Smooth muscle cell (in vitro differentiated cells): ENCODE results near the gene FAM50A. TPM values are rescaled to one million over a fixed set of nuclear protein-coding genes. Genes with fewer than 3 reads are reported as not detected.
"Not testable (repeated sequence)": the region's sequence is repeated elsewhere in the genome, so short reads cannot be mapped to it uniquely, and the experiment has no call there.

Source experiments
- DNase-seq: peaks from one replicate; lab custom pipeline; 2025; ENCODE audit not compliant: unreplicated experiment; lab: John Stamatoyannopoulos, UW
- H2AFZ ChIP-seq: fragments of 200-600 bp; sonication (generic); 2 replicates; pipeline ENCODE4 v1.6.0; 2016; ENCODE audit warnings: antibody characterized with exemption, low read depth, mild to moderate bottlenecking
- H3F3A ChIP-seq: fragments of 200-600 bp; sonication (generic); 2 replicates; pipeline ENCODE4 v1.6.0; 2017; ENCODE audit warnings: antibody characterized with exemption, low read depth
- H3K27ac ChIP-seq: fragments of 200-600 bp; sonication (generic); 2 replicates; pipeline ENCODE4 v1.5.1; 2016; ENCODE audit warnings: low read depth, mild to moderate bottlenecking
- H3K27me3 ChIP-seq: fragments of 200-600 bp; sonication (generic); 2 replicates; pipeline ENCODE4 v1.6.1; 2016; ENCODE audit warnings: low read depth, mild to moderate bottlenecking
- H3K36me3 ChIP-seq: fragments of 200-600 bp; sonication (generic); 2 replicates; pipeline ENCODE4 v1.5.1; 2016; ENCODE audit warnings: low read depth
- H3K4me1 ChIP-seq: fragments of 200-600 bp; sonication (generic); 2 replicates; pipeline ENCODE4 v1.5.1; 2016; ENCODE audit warnings: low read depth
- H3K4me2 ChIP-seq: fragments of 200-600 bp; sonication (generic); 2 replicates; pipeline ENCODE4 v1.6.0; 2016; ENCODE audit warnings: mild to moderate bottlenecking
- H3K4me3 ChIP-seq: fragments of 200-600 bp; sonication (generic); 2 replicates; pipeline ENCODE4 v1.5.1; 2016; ENCODE audit warnings: mild to moderate bottlenecking
- H3K79me2 ChIP-seq: fragments of 200-600 bp; sonication (generic); 2 replicates; pipeline ENCODE4 v1.6.0; 2016; ENCODE audit warnings: low read depth, mild to moderate bottlenecking
- H3K9ac ChIP-seq: fragments of 200-600 bp; sonication (generic); 2 replicates; pipeline ENCODE4 v1.6.0; 2016; ENCODE audit warnings: low read depth
- H3K9me3 ChIP-seq: fragments of 200-600 bp; sonication (generic); replicated peaks from 2 replicates; pipeline ENCODE4 v1.5.1; 2016; ENCODE audit warnings: low read depth
- H4K20me1 ChIP-seq: fragments of 200-600 bp; sonication (generic); 2 replicates; pipeline ENCODE4 v1.6.0; 2016; ENCODE audit warnings: low read depth
- CTCF ChIP-seq: fragments of 200-600 bp; sonication (generic); IDR thresholded peaks from 2 replicates; pipeline ENCODE4 v1.5.1; 2017; ENCODE audit warnings: borderline replicate concordance, mild to moderate bottlenecking, antibody characterized with exemption; ENCODE audit not compliant: insufficient read depth, poor library complexity, severe bottlenecking
- WGBS: methylation state at CpG from one replicate; pipeline ENCODE4 v1.1.7; 2016; ENCODE audit warnings: low lambda C conversion rate; 5-methylcytosine and 5-hydroxymethylcytosine counted together
- polyA plus RNA-seq: library from polyadenylated mRNA; unstranded; fragments of >200 nt; fragmentation: Nextera tagmentation; extraction: Ambion mirVana; gene quantifications from 2 replicates; pipeline ENCODE4 v1.2.1, GENCODE V29; 2016
- total RNA-seq: library from RNA; depleted of rRNA; stranded (reverse); fragments of >200 nt; gene quantifications from 2 replicates; pipeline ENCODE4 v1.2.3, GENCODE V29; 2014

Gene FAM50A
- total and polyA plus RNA-seq, 2 experiments from 2014 or later = 46.0 to 183 TPM

GRCh38 chrX:154397888-154398667 lies 45.9 kb upstream of the FAM50A start, which contains the start of gene RPL10:
Gene RPL10 (plus strand): TSS chrX:154398377. CDS start chrX:154398520, 143 bp downstream.
- peaks cover 43% of the 10 kb centered on the region for H4K20me1 ChIP-seq
- H3K4me1 ChIP-seq = no peaks in the 10 kb centered on the region
- WGBS = 42% methylated on average over 69 of the region's 69 CpGs
- H3K27me3 ChIP-seq = no peaks in the 10 kb centered on the region
- H3K79me2 ChIP-seq = peaks cover 19% of the 10 kb centered on the region
- no peaks in the 10 kb centered on the region for H3K9me3 ChIP-seq
- H3K27ac ChIP-seq = peak within 1 kb of the TSS; percentile 98
- H3K36me3 ChIP-seq = no peaks in the 10 kb centered on the region
- H3K9ac ChIP-seq = peak within 1 kb of the TSS; percentile 96
- H3F3A ChIP-seq = peaks cover 4% of the 10 kb centered on the region
- TF ChIP-seq CTCF = no peak
- peak within 1 kb of the TSS; percentile 75 for H3K4me3 ChIP-seq
- peak; percentile 56 for DNase-seq
- no peak within 1 kb of the TSS for H2AFZ ChIP-seq
- H3K4me2 ChIP-seq = peak within 1 kb of the TSS; percentile 89

GRCh38 chrX:154398668-154399526 lies 45.0 kb upstream of the FAM50A start:
- Histone ChIP-seq H2AFZ (no peak overlapping the region), H3K27me3 (no peaks in the 10 kb centered on the region), H3K79me2 (peaks cover 19% of the 10 kb centered on the region), H3K9ac (peak overlapping the region; percentile 95), H3K4me3 (peak overlapping the region; percentile 75), H3F3A (peaks cover 4% of the 10 kb centered on the region), H4K20me1 (peaks cover 43% of the 10 kb centered on the region), H3K4me1 (no peaks in the 10 kb centered on the region), H3K36me3 (no peaks in the 10 kb centered on the region), H3K27ac (peak overlapping the region; percentile 92), H3K9me3 (no peaks in the 10 kb centered on the region), H3K4me2 (peak overlapping the region; percentile 85)
- TF ChIP-seq CTCF = peak; percentile 69
- WGBS = 43% methylated on average over 49 of the region's 49 CpGs
- peak; percentile 28 for DNase-seq

GRCh38 chrX:154399527-154400368 lies 44.2 kb upstream of the FAM50A start:
- no peaks in the 10 kb centered on the region for H3K4me1 ChIP-seq
- H3K9me3 ChIP-seq = no peaks in the 10 kb centered on the region
- no peaks in the 10 kb centered on the region for H3K27me3 ChIP-seq
- H3K36me3 ChIP-seq = no peaks in the 10 kb centered on the region
- no peak overlapping the region for H2AFZ ChIP-seq
- H3K4me3 ChIP-seq = peak overlapping the region; percentile 75
- peaks cover 4% of the 10 kb centered on the region for H3F3A ChIP-seq
- H3K79me2 ChIP-seq = peaks cover 19% of the 10 kb centered on the region
- H3K9ac ChIP-seq = peak overlapping the region; percentile 95
- peak overlapping the region; percentile 92 for H3K27ac ChIP-seq
- WGBS = 67% methylated on average over 14 of the region's 14 CpGs
- peak overlapping the region; percentile 85 for H3K4me2 ChIP-seq
- H4K20me1 ChIP-seq = peaks cover 43% of the 10 kb centered on the region
- no peak for DNase-seq
- no peak for TF ChIP-seq CTCF

- peaks cover 43% of the 10 kb centered on the region for H4K20me1 ChIP-seq
- not testable (repeated sequence) for H3K27me3 ChIP-seq, H3K9ac ChIP-seq, H2AFZ ChIP-seq, H3K9me3 ChIP-seq, DNase-seq, H3F3A ChIP-seq, H3K4me3 ChIP-seq, H3K36me3 ChIP-seq, H3K4me1 ChIP-seq
- peaks cover 19% of the 10 kb centered on the region for H3K79me2 ChIP-seq
- WGBS = 80% methylated on average over 6 of the region's 6 CpGs
- H3K27ac ChIP-seq = peak overlapping the region; percentile 92
- H3K4me2 ChIP-seq = peak overlapping the region; percentile 85
Observed at GRCh38 chrX:154400369-154400817, 43.5 kb upstream of the FAM50A start.
